H4 (cell line): ENCODE results near the gene PPARGC1A. TPM values are rescaled to one million over a fixed set of nuclear protein-coding genes. Genes with fewer than 3 reads are reported as not detected.
A peak's percentile ranks its signal among the peaks of the same experiment; 100 is the strongest.

Experiments used
- DNase-seq: peaks from one replicate; pipeline ENCODE4 v3.0.0-alpha.2; 2015; ENCODE audit warnings: low spot score
- total RNA-seq: library from RNA; depleted of rRNA; stranded (reverse); fragments of >200 nt; shearing (Covaris generic); gene quantifications from 2 replicates; pipeline ENCODE4 v1.2.3, GENCODE V29; 2014

PPARGC1A gene
- total RNA-seq, 1 experiment from 2014 or later, result 2.4 TPM

- no peak for DNase-seq
Observed at GRCh38 chr4:23911675-23912455, 22.0 kb upstream of the PPARGC1A start.

- no peak for DNase-seq
Observed at GRCh38 chr4:23909671-23910070, 19.8 kb upstream of the PPARGC1A start.

DNA sequence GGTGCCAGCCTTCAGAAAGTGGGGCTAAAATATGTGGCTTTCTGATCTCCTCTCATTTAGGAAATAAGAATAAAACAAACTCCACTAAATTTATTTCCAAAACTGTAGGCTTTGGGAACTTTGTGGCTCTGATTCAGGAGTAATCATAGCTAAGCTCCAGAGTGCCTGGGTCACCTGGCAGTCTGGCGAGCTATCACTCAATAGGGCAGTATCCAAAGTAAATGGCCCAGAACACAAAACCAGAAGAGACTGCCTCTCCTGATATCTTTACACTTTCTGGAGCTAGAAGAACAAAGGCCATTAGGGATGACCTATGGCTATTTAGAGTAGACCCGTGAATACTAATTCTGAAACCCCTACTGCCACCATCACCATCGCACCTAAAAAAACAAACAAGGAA is 17.0 kb upstream of the PPARGC1A start:
- DNase-seq, result no peak

DNA sequence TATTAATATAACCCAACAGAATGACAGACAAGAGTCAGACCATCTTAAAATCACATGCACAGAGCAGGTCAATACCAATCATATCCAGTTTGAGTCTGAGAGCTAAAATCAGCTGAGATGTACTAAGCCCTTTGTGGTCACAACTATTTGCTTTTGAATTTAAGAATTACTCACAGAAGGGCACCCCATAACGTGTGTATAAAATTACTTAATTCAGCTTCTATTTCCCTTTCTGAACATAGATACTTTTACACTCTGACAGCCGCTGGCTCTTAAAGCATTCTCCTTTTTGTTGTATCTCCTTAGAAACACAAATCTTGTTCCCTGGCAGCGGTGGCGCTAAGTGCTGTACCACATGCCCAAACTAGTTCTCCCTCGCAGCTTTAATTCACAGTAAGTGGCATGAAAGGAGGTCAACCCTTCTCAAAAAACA is 14.8 kb upstream of the PPARGC1A start:
- DNase-seq, result no peak

DNA sequence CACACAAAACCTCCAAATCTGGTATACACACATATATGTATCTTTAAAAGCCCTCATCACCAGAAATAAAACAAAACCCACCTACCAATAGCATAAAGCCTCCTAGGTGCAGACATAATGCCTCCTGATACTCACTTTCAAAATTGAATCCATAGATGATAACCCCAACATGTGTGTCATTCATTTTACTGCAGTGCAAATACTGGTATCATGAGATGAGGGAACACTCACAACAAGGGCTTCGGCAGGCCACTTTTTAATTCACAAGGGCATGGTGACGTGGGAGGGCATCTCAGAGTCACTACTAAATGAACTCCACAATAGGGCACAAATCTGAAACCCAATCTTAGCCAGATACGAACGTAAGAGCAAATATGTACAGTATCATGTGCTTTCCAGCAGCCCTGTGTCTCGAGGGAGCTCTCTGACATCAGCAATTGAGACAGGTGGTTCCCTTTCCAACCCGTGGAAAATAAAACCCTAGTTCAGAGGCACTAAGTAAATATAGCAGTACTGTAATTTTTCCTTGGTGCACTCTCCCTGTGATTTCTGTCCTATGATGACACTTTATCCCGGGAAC is 14.1 kb upstream of the PPARGC1A start:
- DNase-seq, result no peak

DNA sequence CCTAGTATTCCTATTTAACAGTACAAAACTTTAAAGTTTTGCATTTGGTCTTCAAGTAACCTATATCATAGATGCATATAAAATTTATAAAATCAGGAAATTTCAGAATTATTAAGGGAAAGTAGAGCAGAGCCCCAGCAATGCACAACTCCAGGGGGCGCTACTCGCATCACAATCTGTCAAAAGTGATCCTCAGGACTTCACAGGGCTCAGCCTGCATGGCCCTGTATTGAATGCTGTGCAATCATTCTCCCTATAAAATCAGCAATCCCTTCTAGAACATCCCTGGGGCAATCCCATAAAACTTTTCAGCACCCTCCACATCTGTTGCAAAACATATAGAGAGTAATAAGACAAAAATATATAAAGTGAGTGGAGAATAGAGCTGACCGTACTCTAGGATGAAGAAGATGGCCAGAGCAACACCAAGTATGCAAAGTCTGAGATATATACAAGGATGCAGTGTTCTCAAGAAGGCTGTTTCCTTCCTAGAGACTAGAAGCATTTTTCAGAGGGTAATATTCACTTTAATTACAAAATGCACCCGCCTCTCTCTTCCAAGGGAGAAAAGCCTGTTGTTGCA is 12.5 kb upstream of the PPARGC1A start:
- DNase-seq, result no peak

DNA sequence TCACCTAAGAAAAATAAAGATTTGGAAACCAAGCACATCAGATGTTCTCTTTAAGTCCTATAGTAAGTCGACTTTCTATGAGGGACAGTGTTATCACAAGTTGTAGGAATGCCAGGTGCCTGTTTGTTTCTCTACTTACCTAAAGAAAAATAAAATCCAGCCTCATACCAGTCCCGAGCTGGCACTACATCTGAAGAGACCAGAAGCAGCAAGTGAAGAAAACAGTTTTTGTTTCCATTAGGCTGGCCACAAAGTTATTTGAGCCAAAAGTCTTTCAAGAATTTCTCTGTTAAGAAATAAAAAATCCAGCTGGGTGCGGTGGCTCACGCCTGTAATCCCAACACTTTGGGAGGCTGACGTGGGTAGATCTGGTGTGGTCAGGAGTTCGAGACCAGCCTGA is 10.8 kb upstream of the PPARGC1A start:
- no peak for DNase-seq

DNA sequence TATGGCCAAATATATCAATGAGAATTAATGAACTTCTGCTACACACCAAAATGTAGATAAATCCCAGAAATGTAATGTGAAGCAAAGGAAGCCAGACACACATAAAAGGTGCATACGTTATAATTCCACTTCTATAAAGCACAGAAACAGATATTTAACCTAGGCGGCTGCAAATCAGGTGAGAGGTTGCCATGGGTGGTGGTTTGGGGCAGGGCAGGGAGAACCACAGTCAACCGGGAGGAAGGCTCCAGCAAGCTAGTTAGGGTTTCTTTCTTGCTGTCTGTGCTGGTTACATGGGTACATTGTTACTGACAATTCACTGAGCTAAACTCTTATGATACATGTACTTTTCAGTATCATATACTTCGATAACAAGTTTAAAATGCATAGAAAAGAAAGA is 9.7 kb upstream of the PPARGC1A start:
- no peak for DNase-seq

DNA sequence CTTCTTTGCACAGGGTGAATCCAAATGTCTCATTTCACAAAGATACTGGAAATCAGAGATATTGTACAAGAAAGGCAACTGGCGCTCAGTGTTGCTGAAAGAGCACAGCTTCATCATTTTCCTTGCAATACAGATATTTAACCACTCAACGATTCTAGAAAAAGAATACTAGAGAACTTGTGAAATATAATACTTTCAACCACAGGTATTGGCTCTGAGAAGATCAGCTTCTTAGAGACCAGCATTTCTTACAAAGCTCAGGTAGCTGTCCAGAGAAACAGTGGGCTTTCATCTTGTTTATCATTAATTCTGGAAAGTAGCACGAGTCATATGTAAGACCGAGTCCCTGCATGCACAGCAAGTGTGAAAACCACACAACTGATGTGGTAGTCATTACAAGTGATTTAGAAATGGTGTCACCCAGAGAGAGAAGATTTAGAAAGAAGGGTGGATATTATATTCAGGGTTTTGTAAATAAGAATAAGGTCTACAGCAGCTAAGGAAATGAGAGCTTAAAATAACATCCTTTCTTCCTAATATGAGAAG is 7.8 kb upstream of the PPARGC1A start:
- no peak for DNase-seq

- no peak for DNase-seq
Observed at GRCh38 chr4:23894021-23894420, 4.2 kb upstream of the PPARGC1A start.

DNA sequence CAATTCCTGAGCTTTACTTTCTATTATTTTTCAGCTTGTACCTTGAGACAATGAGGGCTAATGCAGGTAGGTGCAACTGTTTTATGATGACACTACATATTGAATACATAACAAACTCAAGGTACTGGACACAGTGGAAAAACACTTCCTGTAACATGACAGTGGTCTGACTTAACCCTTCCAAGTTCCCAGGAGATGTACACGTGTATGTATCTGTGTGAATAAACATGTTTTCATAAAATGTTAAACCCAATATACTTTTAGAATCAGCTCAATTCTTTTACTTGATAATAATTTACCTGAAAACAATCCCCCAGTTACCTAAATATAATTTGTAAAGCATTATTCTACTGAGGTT is 1.2 kb upstream of the PPARGC1A start:
- no peak for DNase-seq

DNA sequence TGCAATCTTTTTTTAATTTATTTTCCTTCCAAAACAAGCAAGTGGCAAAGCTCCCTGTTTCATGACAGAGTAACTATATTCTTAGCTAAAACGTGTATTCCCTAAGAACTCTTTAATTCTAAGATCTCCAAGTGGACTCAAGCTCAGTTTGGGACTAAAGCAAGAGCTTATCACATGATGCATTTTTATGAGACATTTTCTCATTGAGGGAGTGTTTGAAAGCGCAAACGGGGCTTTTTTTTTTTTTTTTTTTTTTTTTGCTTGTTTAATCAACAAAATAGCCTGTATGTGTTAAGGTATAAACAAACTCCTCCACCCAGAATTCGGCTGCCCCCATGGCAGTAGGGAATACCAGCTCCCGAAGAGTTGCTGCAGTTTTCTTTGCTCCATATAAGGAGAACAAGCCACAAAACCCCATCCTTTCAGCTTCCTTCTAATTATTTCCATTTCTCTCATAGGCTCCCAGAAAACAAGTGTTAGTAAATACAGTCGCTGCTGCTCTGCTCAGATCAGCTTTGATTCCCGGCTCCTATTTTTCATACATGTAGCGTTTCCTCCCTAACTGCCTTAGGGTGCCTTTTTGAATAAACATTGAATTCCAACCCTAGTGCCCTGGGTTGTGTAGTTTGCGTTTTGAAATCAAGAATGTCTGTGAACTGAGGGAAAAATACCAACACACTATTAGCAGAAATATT is 669 bp upstream of the PPARGC1A start:
- peak; percentile 22 for DNase-seq

- no peak for DNase-seq
Observed at GRCh38 chr4:23889391-23889790, 456 bp downstream of the PPARGC1A start.

DNA sequence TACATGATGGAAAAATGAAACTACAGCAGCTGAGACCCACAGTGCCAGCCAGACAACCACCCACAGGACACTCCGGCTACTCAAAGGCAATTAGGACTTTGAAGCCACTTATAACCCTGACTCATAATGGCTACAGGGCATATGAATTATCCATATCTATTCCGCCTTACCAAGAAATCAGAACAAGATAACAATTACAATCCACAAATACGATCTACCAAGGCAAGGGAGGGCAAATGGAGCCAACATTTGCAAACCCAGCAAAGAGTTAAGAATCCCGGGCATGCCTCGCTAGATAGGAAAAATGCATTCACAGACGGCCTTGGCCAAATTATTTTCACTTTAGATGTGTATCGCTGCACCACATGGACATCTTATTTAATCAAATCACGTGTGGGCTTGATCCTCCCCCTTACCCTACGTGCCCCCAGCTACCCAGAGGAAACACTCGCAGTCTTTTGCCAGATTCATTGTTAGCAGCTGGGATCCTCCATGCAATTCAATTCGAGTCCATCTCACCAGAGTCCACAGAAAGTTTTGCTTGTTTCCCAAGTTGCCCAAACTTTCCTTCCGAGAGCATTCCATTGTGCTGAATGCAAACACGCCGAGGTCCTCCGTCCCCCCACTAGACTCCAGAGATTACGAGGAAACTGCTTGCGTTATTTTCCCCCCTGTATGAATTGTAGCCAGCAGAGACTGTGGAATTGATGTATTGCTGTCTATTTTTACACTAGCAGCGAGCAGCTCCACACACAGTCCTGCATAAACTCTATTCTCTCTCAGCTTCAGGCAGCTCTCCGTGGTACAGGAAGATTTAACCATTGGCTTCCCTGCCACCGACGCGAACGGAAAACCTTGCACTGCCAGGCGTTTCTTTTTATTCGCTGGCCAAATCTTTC is 1.2 kb downstream of the PPARGC1A start:
- peak; percentile 25 for DNase-seq

- DNase-seq, result no peak
Observed at GRCh38 chr4:23887989-23888388, 1.9 kb downstream of the PPARGC1A start.

- DNase-seq, result no peak
Observed at GRCh38 chr4:23887173-23887572, 2.7 kb downstream of the PPARGC1A start.

- DNase-seq, result no peak
Observed at GRCh38 chr4:23885943-23886590, 3.8 kb downstream of the PPARGC1A start.

- DNase-seq, result no peak
Observed at GRCh38 chr4:23884741-23885140, 5.1 kb downstream of the PPARGC1A start.

DNA sequence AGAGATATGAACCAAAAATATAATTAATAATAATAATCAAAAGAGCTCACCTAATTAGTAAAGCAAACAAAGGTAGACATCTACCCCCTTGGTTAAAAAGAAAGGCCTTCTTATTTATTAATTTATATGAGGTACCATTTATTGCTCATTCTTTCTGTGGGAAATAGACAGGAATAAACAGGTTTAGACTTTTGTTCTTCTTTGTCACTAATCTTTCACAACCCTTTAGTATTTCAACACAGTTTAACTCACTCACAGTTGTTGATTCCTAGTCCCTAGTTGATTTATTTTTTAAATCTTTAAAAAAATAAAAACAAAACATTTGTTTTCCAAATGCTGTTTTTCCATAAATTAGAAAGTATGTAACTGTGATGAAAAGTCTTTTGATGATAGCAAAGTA is 5.6 kb downstream of the PPARGC1A start:
- DNase-seq, result no peak

GRCh38 chr4:23882976-23883531 is 6.8 kb downstream of the PPARGC1A start:
- no peak for DNase-seq
